Activated CD4-positive, CD25-positive, alpha-beta regulatory T cell treated with anti-CD3 and anti-CD28 coated beads, Interleukin-2, amount 50 U/mL, for 72 hours (primary cell): Measurements from ENCODE around the gene CFTR.

ENCODE experiments used
- DNase-seq: peaks from one replicate; pipeline ENCODE4 v3.0.0; 2021

Gene CFTR

DNA sequence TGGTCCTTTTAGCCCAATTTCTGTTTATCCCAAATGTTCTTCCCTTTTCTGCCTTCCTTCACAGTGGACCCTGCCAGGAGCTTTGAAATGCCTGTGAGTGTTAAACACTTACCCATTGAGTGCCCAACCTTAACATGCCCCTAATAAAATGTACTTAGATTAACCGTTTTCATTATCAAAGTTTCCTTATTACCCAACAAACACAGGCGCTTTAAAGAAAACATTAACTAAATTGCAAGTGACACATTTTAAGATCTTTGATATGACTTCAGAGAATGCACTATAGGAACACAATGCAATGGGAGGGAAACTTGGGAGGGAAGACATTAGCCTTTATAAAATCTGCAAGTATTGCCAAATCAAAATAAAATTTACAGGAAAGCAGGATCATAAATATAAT, 177.0 kb downstream of the CFTR start:
- DNase-seq, result no peak

DNA sequence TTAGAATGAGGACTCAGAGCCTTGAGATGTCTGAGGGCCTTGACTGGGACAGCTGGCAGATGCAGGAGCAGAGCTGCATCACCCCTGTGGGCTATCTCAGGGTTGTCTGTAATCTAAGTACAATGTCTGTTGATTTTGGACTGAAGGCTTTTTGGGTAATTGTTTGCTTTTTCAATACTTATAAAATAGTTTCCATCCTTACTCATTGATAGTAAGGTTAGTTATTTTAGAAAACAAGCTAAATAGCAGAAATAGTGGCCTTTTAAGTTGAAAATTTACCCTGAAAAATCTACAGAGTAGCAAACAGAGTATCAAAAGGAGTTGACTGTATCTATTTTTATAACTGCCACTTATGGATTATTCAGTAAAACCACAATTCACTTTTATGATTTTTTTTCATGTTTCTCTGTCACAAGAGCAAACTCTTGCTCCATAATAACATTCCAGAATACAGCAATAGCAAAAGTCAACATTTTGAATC, 179.7 kb downstream of the CFTR start:
- no peak for DNase-seq

DNA sequence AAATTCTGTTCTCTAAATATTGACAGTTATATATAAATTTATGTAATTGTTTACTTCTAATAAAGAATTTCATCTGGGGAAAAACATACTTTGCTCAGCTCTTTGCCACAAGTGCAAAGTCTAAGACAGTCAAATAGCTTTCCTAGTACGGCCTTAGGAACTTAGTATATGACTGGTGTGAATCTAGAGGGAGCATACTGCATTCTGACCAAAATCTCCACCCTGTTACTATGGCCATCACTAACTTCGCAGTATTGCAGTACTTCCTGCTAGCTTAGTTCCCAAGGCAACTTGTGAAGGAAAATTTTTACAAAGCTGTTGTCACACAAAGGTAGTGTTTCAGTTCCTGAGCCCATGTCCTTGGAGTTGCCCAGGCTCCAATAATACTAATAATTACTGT, 181.5 kb downstream of the CFTR start:
- no peak for DNase-seq

DNA sequence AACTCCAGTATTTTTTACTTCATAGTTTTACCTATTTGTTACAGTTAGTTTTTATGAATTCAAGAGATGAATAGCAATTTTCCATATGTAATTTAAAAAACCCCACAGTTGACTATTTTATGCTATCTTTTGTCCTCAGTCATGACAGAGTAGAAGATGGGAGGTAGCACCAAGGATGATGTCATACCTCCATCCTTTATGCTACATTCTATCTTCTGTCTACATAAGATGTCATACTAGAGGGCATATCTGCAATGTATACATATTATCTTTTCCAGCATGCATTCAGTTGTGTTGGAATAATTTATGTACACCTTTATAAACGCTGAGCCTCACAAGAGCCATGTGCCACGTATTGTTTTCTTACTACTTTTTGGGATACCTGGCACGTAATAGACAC, 184.2 kb downstream of the CFTR start:
- no peak for DNase-seq

DNA sequence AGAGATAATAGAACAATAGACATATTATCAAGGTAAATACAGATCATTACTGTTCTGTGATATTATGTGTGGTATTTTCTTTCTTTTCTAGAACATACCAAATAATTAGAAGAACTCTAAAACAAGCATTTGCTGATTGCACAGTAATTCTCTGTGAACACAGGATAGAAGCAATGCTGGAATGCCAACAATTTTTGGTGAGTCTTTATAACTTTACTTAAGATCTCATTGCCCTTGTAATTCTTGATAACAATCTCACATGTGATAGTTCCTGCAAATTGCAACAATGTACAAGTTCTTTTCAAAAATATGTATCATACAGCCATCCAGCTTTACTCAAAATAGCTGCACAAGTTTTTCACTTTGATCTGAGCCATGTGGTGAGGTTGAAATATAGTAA, 185.5 kb downstream of the CFTR start:
- no peak for DNase-seq

DNA sequence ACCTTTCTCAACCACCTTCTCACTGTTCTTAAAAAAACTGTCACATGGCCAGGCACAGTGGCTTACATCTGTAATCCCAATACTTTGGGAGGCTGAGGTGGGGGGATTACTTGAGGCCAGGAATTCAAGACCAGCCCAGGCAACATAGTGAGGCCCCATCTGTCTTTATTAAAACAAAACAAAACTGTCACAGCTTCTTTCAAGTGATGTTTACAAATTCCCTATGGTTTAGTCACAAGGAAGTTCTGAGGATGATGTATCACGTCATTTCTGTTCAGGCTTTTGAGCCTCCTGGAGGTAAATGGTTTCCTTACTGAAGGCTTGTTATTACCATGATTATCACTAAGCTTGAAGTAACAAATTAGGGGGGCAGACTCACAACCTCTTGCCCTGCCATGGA, 186.2 kb downstream of the CFTR start:
- no peak for DNase-seq

DNA sequence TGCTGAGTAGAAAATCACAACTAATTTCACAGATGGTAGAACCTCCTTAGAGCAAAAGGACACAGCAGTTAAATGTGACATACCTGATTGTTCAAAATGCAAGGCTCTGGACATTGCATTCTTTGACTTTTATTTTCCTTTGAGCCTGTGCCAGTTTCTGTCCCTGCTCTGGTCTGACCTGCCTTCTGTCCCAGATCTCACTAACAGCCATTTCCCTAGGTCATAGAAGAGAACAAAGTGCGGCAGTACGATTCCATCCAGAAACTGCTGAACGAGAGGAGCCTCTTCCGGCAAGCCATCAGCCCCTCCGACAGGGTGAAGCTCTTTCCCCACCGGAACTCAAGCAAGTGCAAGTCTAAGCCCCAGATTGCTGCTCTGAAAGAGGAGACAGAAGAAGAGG, 186.9 kb downstream of the CFTR start:
- no peak for DNase-seq

DNA sequence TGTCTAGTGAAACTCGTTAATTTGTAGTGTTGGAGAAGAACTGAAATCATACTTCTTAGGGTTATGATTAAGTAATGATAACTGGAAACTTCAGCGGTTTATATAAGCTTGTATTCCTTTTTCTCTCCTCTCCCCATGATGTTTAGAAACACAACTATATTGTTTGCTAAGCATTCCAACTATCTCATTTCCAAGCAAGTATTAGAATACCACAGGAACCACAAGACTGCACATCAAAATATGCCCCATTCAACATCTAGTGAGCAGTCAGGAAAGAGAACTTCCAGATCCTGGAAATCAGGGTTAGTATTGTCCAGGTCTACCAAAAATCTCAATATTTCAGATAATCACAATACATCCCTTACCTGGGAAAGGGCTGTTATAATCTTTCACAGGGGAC, 187.6 kb downstream of the CFTR start:
- DNase-seq, result no peak

DNA sequence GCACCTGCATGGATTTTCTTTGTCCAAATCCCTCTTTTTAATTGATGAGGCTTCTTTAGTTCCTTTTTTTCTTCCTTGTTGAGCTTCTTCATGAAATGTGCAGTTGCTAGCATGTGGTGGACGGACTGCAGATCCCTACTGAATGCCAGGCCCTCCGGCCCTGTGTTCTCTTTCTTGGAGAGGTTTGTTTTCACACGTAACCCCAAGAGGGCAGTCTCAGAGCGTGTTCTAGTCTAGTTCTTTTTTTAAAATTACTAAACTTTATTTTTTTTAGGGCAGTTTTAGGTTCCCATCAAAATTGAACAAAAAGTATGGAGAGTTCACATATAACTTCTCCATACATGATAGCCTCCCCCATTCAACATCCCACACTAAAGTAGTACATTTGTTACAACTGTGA, 190.0 kb downstream of the CFTR start:
- DNase-seq, result no peak

DNA sequence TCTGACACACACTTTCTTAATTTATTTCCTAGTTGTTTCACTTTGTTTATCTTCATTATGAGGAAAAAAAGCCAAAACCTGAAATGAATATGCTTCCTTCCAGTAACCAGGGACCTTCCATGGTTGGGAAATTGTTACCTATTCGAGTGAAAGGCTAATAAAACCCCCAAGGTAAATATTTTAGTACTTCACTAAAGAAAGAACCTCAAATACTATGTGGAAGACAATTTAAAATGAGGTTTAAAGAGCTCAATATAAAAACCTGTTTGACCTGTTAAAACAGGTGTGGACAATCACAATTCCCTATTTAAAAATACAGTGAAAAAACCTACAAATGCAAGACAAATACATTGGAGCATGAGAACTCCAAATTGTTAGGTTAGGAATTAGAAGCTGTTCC, 192.6 kb downstream of the CFTR start:
- no peak for DNase-seq

DNA sequence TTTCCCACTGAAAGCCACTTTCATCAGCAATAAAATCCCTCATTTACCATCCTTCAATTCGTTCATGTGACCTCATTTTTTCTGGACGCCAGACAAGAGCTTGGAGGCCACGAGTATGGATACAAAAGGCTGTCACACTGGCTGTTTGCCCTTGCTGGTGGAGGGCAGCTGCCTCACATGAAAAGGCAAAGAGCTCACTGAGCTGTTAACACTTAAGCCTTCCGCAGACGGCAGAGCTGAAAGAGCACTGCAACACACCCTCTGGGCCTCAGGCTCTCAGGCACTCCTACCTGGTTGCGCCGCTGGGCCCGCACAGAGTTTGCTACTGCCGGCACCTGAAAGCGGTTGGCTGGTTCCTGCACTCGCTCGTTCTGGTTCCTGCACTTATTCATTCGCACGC, 193.5 kb downstream of the CFTR start:
- no peak for DNase-seq

DNA sequence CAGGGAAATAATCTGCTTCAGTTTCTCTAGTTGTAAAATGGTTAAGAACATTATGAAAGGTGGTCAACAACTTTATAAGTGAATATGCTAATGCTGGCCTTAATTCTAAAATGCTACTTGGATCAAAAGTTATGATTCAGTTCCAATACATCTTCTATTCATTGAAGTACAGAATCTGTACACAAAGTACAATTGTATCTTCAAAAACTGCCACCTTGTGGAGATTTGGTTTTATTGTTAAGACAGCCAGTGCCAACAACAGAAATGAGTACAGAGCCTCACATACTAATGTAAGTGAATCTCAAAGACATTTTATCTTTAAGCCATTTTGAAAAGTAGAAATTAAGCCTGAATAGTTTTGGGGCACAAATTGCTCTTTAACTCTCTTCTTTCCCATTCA, 194.0 kb downstream of the CFTR start:
- no peak for DNase-seq

DNA sequence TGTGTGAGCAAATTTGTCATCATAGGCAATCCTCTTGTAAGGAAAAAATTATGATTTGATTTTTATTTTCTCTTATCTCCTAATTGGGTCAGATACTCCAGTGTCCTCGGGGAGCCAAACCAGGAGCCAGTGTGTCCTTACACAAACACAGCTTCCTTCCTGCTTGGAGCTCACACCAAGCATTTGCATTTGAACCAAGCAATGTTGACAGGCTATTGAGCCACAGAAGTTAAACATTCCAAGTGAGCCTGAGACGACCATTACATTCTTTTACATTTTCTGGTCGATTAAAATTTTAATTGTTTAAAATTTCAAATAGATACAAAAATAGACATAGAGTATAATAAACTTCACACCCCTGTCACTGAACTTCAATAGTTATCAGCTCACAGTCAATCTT, 194.8 kb downstream of the CFTR start:
- no peak for DNase-seq

DNA sequence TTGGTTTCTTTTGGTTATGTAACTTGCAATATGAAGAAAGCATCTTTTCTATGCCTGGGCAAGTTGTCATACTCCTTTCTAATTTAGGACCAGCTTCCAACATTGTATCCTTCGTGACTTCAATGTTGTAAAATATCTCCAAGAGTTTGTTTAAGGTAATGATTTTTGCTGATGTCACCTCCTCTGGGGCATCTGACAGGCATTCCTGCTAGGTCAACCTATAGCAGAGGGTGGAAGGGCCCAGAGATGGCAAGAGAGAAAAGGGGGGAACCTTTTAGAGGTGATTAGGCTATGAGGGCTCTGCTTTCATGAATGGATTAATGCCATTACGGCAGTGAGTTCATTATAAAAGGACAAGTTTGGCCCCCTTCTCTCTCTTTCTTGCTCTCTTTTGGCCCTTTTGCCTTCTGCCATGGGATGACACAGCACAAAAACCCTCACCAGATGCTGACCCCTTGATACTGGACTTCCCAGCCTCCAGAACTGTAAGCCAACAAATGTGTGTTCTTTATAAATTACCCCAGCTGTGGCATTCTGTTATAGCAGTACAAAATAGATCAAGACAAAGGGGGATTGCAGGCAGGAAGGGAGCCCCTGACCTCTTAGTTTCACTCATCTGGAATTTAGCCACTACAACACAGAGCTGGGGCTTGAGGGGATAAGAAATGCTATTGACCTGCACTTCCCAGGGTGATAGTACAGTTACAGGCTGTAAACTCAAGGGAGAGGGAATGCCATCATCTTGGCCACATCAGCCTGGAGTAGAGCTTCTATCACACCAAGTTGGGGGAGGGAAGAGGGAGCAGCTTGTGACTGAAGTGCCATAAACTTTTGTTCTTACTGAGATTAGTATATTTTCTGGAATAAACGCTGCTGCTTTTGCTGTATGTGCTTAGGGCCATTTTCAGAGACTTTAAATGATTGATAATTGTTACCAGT, 195.9 kb downstream of the CFTR start:
- no peak for DNase-seq

DNA sequence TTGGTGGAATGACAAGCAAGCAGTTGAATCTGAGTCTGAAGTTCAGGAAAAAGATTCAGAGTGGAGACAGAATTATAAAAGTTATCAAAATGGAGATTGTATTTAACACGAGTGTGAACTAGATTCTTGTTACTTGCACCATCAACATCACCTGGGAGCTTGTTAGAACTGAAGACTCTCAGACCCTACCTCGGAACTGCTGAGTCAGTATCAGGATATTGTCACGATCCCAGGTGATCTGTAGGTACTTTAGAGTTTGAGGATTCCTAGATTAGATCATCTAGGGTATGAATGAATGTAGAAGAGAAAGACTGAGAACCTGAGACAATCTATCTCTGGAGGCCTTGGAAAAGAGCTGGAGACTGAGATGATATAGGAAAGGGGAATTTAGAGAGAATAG, 199.3 kb downstream of the CFTR start:
- no peak for DNase-seq

DNA sequence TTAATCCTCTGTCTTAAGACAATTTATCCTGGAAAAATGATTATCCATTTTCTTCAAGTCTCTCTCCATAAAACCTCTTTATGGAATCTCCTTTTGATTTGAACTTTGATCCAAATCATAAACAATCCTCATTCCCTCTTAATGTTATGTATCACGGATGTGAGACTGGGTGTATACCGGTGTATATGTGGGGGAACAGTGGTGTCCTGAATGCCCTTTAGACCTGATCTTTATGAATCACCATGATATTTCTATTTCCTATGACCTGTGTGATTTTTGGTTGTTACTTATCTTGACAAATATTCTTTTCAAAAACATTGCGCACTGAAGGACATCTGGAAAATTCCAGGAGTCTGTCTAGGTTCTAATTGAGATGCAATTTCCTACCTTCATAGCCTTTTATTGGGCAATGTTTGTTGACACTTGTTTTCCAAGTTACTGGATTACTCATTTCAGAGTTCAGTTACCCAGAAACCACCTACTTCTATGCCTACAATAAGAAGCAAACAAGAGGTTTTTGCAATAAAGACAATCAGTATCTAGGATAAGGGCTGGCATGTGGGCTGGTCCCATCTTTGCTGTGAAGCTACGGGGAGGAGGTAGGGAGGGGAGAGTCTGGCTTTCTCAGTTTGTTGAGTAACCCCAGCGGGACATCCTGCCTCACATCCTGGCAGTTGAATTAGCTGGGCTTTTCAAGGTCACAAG, 203.0 kb downstream of the CFTR start:
- DNase-seq, result no peak

DNA sequence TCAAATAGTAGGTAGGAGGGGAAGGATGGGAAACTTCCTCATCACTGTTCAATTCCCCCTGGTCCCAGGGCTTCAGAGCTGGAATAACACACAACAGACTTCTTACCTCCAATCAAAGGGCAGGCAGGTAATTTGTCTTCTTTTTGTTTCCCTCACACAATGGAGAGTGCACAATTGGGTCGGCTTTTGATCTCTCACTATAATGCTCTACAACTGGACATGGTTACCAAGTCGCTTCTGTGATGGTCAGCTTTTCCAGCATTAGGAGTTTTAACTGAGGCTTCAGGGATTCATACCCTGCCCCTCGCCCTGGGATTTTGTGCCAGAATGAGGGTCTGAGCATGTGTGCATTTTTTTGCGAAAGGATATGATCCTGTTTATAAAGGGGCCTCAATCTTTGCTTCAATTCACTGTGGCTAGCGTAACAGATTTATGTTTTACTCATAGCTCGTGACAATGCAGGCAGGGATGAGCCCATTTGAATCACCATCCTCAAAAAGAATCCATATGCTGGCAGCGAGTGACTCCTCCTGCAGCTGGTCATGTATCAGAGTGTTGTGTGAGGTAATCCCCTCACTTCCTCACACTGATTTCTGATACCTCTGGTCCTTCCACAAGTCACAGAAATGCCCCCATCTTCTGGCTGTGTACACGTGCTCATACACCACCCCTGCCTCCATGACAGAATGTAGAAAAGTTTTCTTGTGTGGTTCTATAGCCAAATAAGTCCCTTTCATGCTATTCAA, 203.8 kb downstream of the CFTR start:
- no peak for DNase-seq

DNA sequence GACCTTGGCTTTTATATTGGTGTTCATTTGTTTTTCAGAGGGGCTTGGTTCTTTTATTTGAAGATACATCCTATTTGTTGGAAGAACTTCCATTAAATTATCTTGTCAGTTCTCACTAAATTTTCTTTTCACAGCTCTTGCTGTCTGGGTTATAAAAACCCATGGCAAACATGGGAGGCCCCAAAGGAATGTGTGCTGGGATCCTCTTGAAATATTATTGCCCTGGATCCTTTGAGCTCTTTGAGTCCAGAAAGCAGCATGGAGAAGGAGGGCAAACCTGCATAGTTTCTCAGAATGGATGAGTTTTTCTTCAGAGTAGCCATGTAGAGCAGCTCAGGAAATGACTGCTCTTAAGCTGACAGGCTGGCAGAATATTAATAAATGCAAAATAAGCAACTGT, 206.0 kb downstream of the CFTR start:
- no peak for DNase-seq

DNA sequence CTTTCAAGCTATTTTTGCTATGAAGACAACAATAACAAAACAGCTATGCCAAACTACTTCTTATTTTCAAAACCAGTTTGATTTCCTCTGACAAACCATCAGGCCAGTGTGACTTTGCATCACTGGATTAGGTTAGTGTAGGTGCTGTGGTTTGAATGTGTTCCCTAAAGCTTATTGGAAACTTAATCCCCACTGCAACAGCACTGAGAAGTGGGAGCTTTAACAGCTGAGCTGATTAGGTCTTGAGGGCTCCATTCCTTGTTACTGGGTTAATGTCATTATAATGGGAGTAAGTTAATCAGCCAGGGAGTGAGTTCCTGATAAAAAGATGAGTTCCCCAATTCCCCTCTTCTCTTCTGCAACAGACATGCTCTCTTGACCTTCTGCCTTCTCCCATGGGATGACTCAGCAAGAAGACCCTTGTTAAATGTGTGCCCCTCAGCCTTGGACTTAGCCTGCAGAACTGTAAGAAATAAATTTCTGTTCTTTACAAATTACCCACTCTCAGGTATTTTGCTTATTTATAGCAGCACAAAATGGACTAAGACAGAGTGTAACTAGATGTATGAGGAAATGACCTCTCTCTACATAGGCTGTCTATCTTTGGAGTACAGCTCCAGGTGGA, 206.6 kb downstream of the CFTR start:
- DNase-seq, result no peak

DNA sequence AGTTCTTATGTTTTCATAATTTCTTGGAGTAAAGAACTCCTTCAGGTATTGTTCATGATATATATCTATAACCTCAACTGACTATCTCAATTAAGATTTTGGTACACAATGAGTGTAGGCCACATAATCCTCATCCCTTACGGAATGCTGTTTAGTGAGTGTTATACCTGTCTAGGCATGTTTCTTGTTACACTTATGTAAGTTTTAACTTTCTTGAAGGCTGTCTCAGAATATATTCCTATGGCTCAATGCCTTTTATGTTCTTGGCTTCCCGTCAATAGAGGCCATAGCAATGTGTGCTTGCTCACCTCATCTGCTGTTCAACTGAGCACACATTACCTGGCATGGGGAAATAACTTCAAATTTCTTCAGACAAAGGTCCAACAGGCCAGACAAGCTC, 208.3 kb downstream of the CFTR start:
- DNase-seq, result no peak

DNA sequence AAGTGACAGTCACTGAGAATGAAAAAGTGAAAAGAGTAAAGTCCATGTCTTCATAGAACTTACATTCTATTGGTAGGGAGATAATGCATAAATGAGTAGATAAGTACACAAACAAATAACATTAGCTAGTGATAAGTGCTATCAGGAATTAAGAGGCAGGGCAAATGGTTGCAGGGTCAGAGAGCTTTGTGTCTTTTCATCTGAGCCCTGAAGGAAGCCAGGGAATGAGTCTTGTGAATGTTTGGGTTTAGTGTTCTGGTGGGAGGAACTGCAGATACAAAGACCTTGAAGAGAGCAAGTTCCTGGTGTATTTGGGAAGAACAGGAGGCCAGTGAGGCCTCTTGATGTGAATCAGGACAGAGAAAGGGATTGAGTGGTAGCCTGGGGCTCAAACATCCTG, 209.6 kb downstream of the CFTR start:
- DNase-seq, result no peak

DNA sequence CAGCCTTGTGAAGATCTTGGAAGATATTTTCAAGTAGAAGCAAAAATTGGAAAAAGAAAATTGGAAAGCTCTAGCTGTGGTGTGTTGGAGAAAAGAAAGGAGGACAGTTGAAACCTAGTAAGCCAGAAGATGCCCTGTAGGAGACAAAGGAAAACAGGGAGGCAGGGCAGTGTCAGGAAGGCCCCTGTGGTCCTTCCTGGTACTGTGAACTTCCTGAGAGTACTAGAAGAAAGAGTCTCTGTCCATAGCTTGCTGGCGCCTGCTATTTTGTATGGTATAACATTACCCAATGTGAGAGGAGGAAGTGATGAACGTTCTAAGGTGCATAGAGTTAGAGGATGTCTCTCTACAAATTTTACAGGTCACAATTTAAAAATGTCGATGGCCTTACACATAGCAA, 210.3 kb downstream of the CFTR start:
- no peak for DNase-seq

DNA sequence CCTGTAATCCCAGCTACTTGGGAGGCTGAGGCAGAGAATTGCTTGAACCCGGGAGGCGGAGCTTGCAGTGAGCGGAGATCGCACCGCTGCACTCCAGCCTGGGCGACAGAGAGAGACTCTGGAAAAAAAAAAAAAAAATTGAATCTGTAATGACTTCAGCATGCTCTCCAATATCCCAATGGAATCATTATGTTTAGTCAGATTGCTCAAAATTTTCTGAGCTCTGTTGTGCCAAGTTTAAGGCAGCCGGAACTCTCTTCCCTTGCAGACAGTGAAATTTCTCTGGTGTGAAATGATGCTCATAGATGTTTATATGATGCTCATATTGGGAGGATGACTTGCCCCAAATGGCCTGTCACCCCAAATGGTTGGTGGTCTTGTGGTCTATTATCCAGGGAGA, 212.5 kb downstream of the CFTR start:
- no peak for DNase-seq
